ENCODE results near the gene AP1S3. TPM values are rescaled to one million over a fixed set of nuclear protein-coding genes. Genes with fewer than 3 reads are reported as not detected.

The AP1S3 gene
- total and polyA plus RNA-seq, 2 of the 4 experiments (the other 2 are of a cell fraction): 2.5 to 4.1 TPM

DNA sequence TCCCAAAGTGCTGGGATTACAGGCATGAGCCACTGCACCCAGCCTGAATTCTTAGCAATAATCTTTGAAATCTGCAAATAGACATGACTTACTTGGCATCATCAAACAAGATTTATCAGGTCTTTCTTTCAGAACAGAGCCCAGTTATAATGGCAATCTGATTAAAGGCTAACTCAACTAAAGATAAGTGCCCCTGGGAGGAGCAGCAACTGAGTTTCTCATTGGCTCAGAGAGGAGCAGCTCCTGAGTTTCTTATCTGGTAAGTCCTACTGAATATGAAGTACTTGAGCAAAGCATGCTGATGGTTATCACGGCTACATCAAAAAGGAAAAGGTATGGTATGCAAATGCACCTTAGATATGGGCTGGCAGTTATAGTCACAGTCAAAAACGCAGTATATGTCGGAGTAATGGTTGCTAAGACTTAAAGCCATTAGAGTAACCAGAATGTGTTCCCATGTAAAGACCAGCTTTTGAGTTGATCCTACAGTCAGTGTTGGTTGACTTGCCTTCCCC is 15.0 kb upstream of the AP1S3 start:
- dilution Hi-C loops (cut with HindIII; ENCODE audit: low sequenced_read_pairs, unreplicated experiment): no loop called here
- no peak overlapping the region for H3K4ac ChIP-seq (ENCODE audit: low read depth, low read length)
- H3K9ac ChIP-seq (ENCODE audit: low read depth, low read length): no peak overlapping the region
- ChIA-PET CTCF (no interaction called here), POLR2A (ENCODE audit: unreplicated experiment) (no interaction called here)
- no peak overlapping the region for H2BK120ac ChIP-seq (ENCODE audit: low read depth, low read length)
- no peak overlapping the region for H3K4me3 ChIP-seq (ENCODE audit: insufficient read depth, low read depth, low read length)
- H4K91ac ChIP-seq (ENCODE audit: insufficient read depth, low read depth, low read length): no peak overlapping the region
- H3K9me3 ChIP-seq (ENCODE audit: control insufficient read depth, insufficient read depth, low read length): peaks cover 2% of the 10 kb centered on the region; the same call in 1 of the 2 replicates
- no TSS peak for BruUV-seq (replicated peaks)
- no peak overlapping the region for H3K27ac ChIP-seq (ENCODE audit: insufficient read depth, low read length)
- intact Hi-C loops (cut with micrococcal nuclease): no loop called here
- no peak overlapping the region for H2BK5ac ChIP-seq (ENCODE audit: low read depth, low read length, poor library complexity, severe bottlenecking)
- H4K8ac ChIP-seq (ENCODE audit: low read depth in 2 of 2, low read length in 2 of 2): no peak overlapping the region
- H3K56ac ChIP-seq (ENCODE audit: extremely low read depth, insufficient read depth, low read length): no peak overlapping the region
- no peak overlapping the region for H3K18ac ChIP-seq (ENCODE audit: low read depth, low read length)
- no peaks in the 10 kb centered on the region for H3K79me1 ChIP-seq (ENCODE audit: low read depth in 1 of 2, low read length in 2 of 2)
- H3K4me1 ChIP-seq (ENCODE audit: control insufficient read depth, insufficient read depth, low read length): peaks cover 6% of the 10 kb centered on the region
- no peaks in the 10 kb centered on the region for H4K20me1 ChIP-seq (ENCODE audit: insufficient read depth, low read length)
- ATAC-seq (ENCODE audit: low read depth) (no peak), DNase-seq (no peak)
- no peaks in the 10 kb centered on the region; the same call in 1 of the 2 replicates for H3K9me1 ChIP-seq (ENCODE audit: insufficient read depth, low read length)
- no peak overlapping the region for H2BK20ac ChIP-seq (ENCODE audit: low read depth, low read length)
- TF ChIP-seq FOS (IDR thresholded peaks at IDR 0.05; ENCODE audit: low read depth, low read length): no peak
- no peak for TF ChIP-seq MXI1 (IDR thresholded peaks at IDR 0.05; ENCODE audit: borderline replicate concordance, low read depth, low read length)
- TF ChIP-seq CEBPB (IDR thresholded peaks at IDR 0.05; ENCODE audit: low read depth, low read length): no peak
- TF ChIP-seq MAZ (IDR thresholded peaks at IDR 0.05; ENCODE audit: borderline replicate concordance, low read depth, low read length): no peak
- no peak for TF ChIP-seq CTCF (conservative IDR thresholded peaks at IDR 0.05; ENCODE audit: low read depth, low read length)
- H3K27me3 ChIP-seq (ENCODE audit: control insufficient read depth, insufficient read depth, low read length): no peaks in the 10 kb centered on the region
- H2AK9ac ChIP-seq (replicated peaks; ENCODE audit: low read depth, low read length, poor library complexity): no peak overlapping the region
- in situ Hi-C loops (cut with MboI; ENCODE audit: low sequenced_read_pairs): no loop called here
- H3K4me2 ChIP-seq (ENCODE audit: low read depth, low read length): no peak overlapping the region
- H3K14ac ChIP-seq (replicated peaks; ENCODE audit: low read depth, low read length): no peak overlapping the region
- H3K36me3 ChIP-seq (ENCODE audit: control insufficient read depth, insufficient read depth, low read length): peaks cover 4% of the 10 kb centered on the region
- WGBS, 2 experiments (ENCODE audit: extremely low coverage in 2 of 2, insufficient read length in 1 of 2): 100% methylated on average over 3 of the region's 3 CpGs; no CpG with 5 or more reads in 1 of the 2 experiments
- no peak overlapping the region for H4K5ac ChIP-seq (ENCODE audit: low read depth, low read length)
- no peak overlapping the region for H2AK5ac ChIP-seq (ENCODE audit: low read depth, low read length)
- H3K23ac ChIP-seq (ENCODE audit: low read depth, low read length): no peak overlapping the region
- no peak overlapping the region for H2AFZ ChIP-seq (replicated peaks; ENCODE audit: low read length, poor library complexity)
- H2BK15ac ChIP-seq (ENCODE audit: low read depth, low read length): no peak overlapping the region

All from IMR-90 (cell line).